Ishikawa (cell line): Measurements from ENCODE around the gene E4F1.

ENCODE experiments used
- CEBPB ChIP-seq: IDR thresholded peaks from 2 replicates; pipeline ENCODE4 v1.6.1; 2012
- CREB1 ChIP-seq: IDR thresholded peaks from 2 replicates; pipeline ENCODE4 v1.6.1; 2012; ENCODE audit warnings: low read depth
- EGR1 ChIP-seq: IDR thresholded peaks from 2 replicates; pipeline ENCODE4 v1.6.1; 2012
- EP300 ChIP-seq: IDR thresholded peaks from 2 replicates; pipeline ENCODE4 v1.6.1; 2012; ENCODE audit warnings: borderline replicate concordance
- FOXM1 ChIP-seq: IDR thresholded peaks from 2 replicates; pipeline ENCODE4 v1.6.1; 2012; ENCODE audit warnings: low read depth, borderline replicate concordance
- NFIC ChIP-seq: IDR thresholded peaks from 2 replicates; pipeline ENCODE4 v1.6.1; 2012
- RAD21 ChIP-seq: IDR thresholded peaks from 2 replicates; pipeline ENCODE4 v1.6.1; 2012; ENCODE audit warnings: low read depth
- TAF1 ChIP-seq: IDR thresholded peaks from 2 replicates; pipeline ENCODE4 v1.6.1; 2012; ENCODE audit warnings: low read depth, mild to moderate bottlenecking
- TCF12 ChIP-seq: IDR thresholded peaks from 2 replicates; pipeline ENCODE4 v1.6.1; 2012; ENCODE audit warnings: low read depth
- TEAD4 ChIP-seq: IDR thresholded peaks from 2 replicates; pipeline ENCODE4 v1.6.1; 2012
- YY1 ChIP-seq: IDR thresholded peaks from 2 replicates; pipeline ENCODE4 v1.6.1; 2012; ENCODE audit warnings: low read depth
- ZBTB7A ChIP-seq: IDR thresholded peaks from 2 replicates; pipeline ENCODE4 v1.6.1; 2012; ENCODE audit warnings: low read depth
- TF ChIP-seq, protein P1 (sequence below): IDR thresholded peaks from 2 replicates; pipeline ENCODE4 v1.6.1; 2012
- TF ChIP-seq, protein P2 (sequence below): IDR thresholded peaks from 2 replicates; pipeline ENCODE4 v1.6.1; 2012
- TF ChIP-seq, protein P3 (sequence below): IDR thresholded peaks from 2 replicates; pipeline ENCODE4 v1.6.1; 2012; ENCODE audit warnings: low read depth, mild to moderate bottlenecking

The E4F1 gene

DNA sequence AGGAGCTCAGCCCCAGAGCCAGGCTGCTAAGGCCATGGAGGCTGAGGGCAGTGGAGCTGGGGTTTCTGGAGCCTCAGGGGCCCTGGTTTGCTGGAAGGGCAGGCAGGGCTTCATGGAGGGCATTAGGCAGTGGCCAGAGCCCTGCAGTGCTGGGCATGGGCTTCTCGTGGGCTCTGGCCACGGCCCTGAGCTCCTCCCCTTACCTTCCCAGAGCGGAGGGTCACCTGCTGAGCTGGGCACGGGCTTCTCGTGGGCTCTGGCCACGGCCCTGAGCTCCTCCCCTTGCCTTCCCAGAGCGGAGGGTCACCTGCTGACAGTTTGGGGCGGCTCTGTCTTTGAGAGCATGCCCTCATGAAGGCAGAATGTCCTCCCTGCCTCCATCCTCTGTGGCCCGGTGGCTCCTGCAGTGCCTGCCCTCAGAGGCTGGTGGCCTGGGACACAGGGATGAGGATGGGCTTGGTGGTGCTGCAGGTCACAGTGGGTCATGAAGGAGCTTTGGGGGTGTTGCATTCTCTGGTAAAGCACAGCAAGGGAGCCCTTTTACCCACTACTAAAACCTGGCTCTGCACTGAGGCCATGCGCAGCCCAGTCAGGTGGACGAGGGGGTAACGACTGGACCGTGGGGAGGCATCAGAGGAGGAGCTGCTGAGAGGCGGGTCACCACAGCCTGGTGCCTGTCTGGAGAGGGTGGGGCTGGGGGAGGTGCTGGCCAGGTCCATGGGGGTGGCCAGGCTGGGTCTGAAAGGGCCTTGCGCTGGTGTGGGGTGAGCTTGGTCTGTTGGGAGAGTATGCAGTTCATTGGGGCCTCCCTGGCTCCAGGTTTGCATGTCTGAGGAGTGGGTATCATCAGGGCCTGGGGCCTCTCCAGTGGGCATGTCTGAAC is 47.4 kb downstream of the E4F1 start:
- TF ChIP-seq CREB1 (no peak), NFIC (no peak), EGR1 (no peak), TAF1 (no peak), YY1 (no peak), EP300 (no peak), TCF12 (no peak), FOXM1 (no peak), RAD21 (no peak), CEBPB (no peak), TEAD4 (no peak), ZBTB7A (no peak)
- TF ChIP-seq, protein P1, sequence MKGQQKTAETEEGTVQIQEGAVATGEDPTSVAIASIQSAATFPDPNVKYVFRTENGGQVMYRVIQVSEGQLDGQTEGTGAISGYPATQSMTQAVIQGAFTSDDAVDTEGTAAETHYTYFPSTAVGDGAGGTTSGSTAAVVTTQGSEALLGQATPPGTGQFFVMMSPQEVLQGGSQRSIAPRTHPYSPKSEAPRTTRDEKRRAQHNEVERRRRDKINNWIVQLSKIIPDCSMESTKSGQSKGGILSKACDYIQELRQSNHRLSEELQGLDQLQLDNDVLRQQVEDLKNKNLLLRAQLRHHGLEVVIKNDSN: no peak
- TF ChIP-seq, protein P2, sequence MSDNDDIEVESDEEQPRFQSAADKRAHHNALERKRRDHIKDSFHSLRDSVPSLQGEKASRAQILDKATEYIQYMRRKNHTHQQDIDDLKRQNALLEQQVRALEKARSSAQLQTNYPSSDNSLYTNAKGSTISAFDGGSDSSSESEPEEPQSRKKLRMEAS: no peak
- TF ChIP-seq, protein P3, sequence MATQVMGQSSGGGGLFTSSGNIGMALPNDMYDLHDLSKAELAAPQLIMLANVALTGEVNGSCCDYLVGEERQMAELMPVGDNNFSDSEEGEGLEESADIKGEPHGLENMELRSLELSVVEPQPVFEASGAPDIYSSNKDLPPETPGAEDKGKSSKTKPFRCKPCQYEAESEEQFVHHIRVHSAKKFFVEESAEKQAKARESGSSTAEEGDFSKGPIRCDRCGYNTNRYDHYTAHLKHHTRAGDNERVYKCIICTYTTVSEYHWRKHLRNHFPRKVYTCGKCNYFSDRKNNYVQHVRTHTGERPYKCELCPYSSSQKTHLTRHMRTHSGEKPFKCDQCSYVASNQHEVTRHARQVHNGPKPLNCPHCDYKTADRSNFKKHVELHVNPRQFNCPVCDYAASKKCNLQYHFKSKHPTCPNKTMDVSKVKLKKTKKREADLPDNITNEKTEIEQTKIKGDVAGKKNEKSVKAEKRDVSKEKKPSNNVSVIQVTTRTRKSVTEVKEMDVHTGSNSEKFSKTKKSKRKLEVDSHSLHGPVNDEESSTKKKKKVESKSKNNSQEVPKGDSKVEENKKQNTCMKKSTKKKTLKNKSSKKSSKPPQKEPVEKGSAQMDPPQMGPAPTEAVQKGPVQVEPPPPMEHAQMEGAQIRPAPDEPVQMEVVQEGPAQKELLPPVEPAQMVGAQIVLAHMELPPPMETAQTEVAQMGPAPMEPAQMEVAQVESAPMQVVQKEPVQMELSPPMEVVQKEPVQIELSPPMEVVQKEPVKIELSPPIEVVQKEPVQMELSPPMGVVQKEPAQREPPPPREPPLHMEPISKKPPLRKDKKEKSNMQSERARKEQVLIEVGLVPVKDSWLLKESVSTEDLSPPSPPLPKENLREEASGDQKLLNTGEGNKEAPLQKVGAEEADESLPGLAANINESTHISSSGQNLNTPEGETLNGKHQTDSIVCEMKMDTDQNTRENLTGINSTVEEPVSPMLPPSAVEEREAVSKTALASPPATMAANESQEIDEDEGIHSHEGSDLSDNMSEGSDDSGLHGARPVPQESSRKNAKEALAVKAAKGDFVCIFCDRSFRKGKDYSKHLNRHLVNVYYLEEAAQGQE: no peak

GRCh38 chr16:2271848-2272461 is 48.6 kb downstream of the E4F1 start:
- TF ChIP-seq TEAD4 (no peak), EP300 (no peak), EGR1 (no peak), RAD21 (no peak), YY1 (no peak), FOXM1 (no peak), TCF12 (no peak), CEBPB (no peak), ZBTB7A (no peak), TAF1 (no peak), NFIC (no peak), CREB1 (no peak)
- TF ChIP-seq, protein P1: no peak
- TF ChIP-seq, protein P3: no peak

DNA sequence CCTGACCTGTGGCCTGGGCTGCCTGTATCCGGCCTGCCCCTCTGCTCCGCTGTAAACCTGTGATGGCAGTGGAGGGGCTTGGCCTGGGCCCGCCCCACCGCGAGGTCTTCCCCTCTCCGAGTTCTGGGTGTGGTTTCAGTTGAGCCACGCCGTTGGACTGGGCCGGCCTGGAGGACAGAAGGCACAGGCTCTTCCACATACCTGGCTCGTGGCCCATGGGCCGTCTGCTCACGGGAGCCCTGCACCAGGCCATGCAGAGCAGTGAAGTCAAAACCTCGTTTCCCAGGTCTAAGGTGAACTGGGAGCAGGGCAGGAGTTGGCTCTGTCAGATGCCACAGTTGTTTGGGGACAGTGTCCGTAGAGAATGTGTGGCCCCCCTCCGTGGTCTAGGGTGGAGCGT is 50.1 kb downstream of the E4F1 start:
- TF ChIP-seq TCF12: no peak
- no peak for TF ChIP-seq ZBTB7A
- TF ChIP-seq EP300: no peak
- TF ChIP-seq CREB1: no peak
- no peak for TF ChIP-seq EGR1
- TF ChIP-seq, protein P2: no peak
- no peak for TF ChIP-seq NFIC
- no peak for TF ChIP-seq CEBPB
- TF ChIP-seq, protein P1: no peak
- TF ChIP-seq RAD21: no peak
- TF ChIP-seq YY1: no peak
- no peak for TF ChIP-seq TEAD4
- TF ChIP-seq, protein P3: no peak
- no peak for TF ChIP-seq FOXM1
